Measurements from ENCODE around the gene BOLA3.
"Not testable (repeated sequence)": the region's sequence is repeated elsewhere in the genome, so short reads cannot be mapped to it uniquely, and the experiment has no call there.

Gene BOLA3

DNA sequence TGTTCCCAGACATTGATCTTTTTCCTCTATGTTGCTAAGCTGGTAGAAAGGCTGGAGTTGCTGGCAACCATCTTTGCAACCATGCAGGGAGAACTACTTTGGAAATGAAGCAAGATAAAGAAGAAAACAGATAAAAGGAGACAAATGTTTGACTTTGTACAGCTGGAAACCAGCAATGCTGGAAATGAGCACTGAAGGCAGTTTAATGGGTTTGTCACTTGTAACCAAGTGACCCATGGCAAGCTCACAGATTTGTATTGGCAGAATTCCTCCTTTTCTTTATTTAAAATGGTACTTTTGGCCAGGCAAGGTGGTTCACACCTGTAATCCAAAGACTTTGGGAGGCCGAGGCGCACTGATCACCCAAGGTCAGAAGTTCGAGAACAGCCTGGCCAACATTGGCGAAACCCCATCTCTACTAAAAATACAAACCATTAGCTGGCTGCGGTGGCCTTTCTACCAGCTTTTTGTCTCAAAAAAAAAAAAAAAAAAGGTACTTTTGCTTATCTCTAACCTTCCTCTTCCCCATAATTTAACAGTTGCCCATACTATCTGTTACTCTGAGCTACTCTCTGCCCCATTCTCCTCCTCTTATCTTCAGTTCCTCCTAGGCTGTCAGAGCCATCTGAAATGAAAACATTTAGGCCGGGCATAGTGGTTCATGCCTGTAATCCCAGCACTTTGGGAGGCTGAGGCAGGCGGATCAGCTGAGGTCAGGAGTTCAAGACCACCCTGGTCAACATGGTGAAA lies 2.0 kb upstream of the BOLA3 start:
- no peak for DNase-seq (ENCODE audit: low read depth in 2 of 2, low spot score in 1 of 2)

DNA sequence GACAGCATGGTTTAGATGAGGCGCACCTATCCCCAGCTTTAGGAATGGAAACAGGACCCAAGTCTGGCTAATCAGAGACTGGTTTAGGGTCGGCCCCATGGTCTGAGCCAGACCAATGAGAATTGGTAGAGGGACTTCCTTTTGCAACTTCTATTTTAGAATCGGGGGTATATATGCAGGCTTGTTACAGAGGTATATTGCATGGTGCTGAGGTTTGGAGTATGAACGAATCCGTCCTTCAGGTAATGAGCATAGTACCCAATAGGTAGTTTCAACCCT lies 1.5 kb upstream of the BOLA3 start:
- DNase-seq (ENCODE audit: low read depth in 2 of 2, low spot score in 1 of 2), result no peak

DNA sequence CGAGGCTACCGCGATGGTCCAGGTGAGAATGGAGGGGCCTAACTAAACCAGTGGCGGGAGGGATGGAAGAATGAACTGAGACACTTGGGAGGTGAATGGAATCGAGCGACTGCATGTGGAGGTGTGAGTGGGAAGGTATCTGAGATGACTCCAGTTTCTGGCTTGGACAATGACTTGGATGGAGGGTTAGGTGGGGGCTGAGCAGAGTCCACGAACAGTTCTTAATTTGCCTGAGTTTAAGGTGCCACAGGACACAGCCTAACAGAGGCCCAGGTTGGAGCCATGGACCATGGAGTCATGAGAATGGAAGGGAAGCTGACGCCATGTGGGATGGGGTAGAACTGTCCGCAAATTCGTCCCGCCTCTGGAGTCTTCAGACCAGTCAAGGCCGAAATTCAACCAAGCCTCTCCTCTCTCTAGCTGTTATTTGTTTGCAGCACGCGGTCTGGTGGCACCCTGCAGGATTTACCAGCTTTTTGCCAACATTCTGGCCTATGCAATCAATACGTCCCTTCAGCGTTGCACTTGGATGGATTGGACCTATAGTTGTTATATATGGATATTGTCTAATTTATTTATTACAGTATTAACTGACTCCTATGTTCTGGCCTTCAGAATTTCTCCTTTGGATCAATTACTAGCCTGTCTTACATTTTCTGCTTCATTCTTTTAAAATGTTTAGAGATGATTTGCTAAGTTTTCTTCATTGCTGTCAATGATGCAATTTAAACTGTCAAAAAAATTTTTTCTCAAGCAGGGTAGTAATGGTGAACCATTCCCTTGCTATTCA lies 940 bp upstream of the BOLA3 start:
- no peak for DNase-seq (ENCODE audit: low read depth in 2 of 2, low spot score in 1 of 2)

DNA sequence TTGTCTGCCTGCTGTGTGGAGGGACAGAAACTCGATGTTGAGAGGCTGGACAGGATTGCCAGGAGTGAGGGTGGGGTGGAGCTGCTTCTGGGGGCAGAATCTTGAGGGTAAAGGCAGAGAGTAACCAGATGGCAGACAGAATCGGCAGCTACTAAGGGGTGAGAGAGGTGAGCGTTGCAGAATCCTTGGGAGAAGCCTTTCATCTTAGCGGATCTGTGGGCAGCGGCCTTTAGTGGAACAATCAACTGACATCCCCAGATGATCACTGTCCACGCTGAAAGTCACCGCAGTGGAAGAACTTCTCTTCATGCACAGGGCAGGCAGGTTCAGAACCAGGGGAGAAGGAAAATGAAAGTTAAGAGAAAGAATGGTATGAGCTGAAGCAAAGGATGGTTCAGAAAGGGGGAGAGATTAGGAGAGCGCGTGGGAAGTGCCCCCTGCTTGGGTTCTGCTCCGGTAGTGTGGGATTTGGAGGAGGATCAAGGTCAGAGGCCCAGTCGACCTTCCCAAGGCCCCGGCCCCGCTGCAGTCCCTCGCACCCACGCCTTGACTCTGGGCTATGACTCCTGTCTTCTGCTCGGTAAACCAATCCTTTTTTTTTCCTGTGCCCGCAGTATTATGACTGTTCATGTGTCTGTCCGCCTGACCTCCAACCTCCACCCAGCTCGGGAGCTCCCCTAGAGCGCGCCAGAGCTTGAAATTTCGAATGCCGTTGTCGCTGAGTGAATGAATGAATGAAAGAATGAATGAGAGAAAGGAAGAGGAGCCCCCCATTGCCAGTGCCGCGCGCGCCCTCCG lies 584 bp downstream of the BOLA3 start:
- peak in 1 of 2 donors; percentile 2 for DNase-seq (ENCODE audit: low read depth in 2 of 2, low spot score in 1 of 2)

DNA sequence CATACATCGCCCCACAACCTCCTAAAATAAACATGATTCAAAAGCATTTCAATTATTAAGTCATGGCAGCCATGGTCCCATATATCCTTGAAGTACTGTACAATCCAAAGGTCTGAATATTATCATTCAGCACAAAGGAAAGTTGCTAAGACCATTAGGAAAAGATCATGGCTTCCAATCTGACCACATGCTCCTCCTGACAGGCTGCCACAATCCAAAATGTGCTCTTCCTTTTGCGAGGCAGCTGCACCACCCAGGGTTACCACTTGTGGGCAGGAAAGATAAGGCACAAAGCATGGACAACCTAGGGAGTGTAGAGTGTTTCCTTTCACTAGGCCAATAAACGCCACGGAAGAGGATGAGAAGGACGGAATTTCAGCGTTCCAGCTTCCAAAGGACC lies 5.4 kb downstream of the BOLA3 start:
- DNase-seq (ENCODE audit: low read depth in 2 of 2, low spot score in 1 of 2), result no peak

DNA sequence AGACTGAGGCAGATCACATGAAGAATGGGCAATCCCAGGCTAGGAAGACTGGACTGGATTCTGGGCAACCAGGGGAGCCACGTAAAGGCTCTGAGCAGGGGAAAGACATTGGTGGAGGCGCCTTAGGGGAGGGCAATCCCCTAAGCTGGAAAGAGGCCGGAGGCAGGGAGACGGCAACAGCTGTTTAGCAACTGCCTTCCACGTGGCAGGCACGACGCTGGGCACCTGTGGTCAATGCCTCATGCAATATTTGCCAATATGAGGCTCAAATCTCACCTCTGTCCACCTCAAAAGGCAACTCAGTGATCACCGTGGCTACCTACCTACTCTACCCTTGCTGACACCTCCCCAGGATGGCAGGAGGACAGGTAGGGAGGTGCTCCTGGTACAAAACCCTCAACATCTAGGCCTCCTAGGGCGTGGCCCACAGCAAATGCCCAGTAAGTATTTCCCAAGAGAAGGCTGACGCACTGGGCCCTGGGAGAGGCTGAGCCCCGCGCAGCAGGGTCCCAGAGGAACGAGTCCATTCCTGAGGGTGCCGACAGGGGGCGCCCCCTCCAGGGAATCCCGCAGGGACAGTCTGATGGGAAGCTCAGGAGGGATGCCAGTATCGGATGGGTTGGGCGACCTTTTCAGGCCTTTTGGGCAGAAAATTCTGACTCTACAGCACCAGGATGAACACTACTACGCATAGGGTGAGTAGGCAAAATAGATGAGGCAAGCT lies 8.9 kb downstream of the BOLA3 start:
- DNase-seq (ENCODE audit: low read depth in 2 of 2, low spot score in 1 of 2), result no peak

DNA sequence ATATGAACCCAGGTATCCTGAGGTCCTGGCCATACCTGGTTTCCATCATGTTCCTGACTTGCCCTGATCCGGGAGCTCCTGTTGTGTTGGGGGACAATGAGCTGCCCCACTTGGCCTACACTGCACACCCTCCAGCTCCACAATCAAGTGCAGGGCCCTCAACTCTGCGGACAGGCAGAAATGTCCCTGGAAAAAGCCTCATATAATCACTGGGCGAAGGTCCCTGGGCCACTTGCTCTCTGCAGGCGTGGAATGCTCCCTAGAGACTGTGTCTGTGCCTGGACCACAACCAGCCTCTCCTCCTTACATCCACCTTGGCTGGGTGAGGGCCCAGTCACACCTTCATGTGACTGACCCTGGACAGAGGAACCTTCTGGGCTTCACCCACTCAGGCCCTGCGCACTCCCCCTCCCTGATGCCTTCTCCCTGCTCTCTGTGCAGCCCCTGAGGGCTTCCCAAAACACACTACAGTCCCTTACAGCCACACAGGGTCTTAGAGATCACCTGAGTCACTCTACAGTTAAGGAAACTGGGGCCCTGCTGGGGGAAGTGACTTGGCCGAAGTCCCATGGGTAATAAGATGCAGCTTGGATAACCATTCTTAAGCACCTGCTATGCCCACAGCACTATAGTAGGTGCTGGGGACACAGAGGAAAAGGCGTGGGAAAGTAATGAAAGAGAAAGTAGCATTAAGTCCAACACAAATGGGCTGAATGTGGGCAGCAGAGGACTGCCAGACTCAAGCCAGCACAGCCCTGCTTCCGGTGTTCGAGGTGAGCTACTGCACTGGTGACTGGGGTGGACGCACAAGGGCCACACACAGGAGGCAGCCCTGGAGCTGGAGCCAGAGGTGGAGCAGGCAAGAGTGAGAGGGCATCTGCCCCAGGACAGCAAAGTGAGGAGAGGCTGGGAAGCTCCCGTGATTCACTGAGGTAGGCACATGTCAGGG lies 9.8 kb downstream of the BOLA3 start:
- no peak for DNase-seq (ENCODE audit: low read depth in 2 of 2, low spot score in 1 of 2)

DNA sequence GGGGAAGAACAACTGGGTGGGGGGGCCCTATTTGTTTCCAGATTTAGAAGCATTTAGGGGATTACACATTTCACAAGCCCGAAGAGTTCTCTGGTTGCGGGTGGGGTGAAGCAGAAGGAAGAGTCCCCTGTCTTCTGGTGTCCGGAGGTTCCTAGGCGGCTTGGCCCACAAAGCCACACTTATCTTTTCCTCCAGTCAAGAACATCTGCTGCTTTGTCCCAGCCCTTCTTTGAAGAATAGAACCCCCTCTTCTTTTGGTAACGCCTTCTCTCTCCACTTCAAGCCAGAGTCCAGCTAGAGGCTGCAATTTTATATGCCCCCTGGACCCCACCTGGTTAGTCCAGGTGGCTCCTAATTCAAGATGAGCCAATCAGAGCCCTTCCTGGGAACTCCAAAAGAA lies 15.8 kb downstream of the BOLA3 start:
- DNase-seq (ENCODE audit: low read depth in 2 of 2, low spot score in 1 of 2), result no peak

DNA sequence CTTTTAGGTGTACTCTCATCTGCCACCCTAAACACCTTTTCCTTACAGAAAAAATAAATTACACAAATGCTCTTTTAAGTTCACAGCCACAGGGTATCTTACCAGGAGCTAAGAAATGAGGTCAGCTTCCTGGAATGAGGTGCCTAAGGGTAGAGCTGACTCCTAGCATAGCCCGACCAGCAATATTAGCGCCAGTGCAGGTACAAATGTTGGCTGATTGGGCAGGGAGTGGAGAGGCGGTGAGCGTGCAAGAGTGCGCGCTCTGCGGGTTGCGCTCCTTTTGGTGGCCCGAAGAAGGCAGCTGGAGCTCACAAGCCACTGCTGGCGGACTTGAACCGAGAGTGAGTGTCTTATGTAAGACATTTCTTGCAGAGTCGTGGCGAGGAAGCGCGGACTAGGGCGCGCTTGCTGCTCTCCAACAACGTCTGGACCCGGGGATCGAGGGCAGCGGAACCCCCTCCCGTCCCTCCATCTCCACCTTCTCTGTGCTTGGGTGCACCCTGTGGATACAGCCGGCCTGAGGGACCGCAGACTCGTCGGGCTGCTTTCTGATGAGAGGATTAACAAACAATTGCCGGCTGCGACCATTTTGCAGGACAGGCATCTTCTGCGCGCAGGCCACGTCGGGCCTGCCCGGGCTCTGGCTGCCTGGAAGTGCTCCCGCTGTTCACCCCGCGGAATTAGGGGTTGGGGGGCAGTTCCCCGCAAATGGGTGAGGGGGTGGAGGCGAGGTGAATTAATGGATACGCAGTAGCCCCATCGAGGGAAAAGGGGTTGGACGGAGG lies 17.3 kb downstream of the BOLA3 start:
- DNase-seq (ENCODE audit: low read depth in 2 of 2, low spot score in 1 of 2), result no peak

DNA sequence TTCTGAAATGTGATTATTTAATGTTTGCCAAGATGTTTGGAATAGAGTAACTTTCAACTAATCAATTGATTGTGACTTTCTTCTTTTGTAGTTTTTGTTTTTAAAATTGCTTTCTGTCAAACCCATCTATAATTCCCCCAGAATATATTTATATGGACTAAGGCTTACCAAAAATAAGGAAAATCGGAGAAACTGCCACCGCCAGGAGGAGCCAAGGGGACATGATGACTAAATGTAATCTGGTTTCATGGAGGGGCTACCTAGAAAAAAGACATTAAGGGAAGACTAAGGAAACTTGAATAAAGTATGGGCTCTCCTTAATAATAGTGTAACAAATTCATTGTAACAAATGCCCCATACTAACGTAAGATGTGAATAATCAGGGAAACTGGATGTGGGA lies 19.5 kb downstream of the BOLA3 start:
- DNase-seq (ENCODE audit: low read depth in 2 of 2, low spot score in 1 of 2), result no peak

DNA sequence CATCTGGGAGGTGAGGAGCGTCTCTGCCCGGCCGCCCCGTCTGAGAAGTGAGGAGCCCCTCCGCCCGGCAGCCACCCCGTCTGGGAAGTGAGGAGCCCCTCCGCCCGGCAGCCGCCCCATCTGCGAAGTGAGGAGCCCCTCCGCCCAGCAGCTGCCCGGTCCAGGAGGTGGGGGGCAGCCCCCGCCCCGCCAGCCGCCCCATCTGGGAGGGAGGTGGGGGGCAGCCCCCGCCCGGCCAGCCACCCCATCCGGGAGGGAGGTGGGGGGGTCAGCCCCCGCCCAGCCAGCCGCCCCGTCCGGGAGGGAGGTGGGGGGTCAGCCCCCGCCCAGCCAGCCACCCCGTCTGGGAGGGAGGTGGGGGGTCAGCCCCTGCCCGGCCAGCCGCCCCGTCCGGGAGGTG lies 23.8 kb downstream of the BOLA3 start:
- not testable (repeated sequence) for DNase-seq (ENCODE audit: low read depth in 2 of 2, low spot score in 1 of 2)

DNA sequence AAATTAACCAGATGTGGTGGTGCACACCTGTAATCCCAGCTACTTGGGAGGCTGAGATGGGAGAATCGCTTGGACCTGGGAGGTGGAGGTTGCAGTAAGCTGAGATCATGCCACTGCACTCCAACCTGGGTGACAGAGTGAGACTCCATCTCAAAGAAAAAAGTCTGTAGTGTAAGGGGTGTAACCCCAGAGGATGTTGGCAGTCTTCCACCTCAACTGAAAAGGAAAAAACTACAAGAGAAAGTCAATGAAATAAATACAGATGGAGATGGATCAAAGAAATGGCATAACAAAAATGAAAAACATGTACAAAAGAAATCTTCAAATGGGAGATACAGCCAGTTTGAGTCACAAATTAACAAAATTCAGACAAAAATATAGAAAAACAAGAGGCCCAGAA lies 25.9 kb downstream of the BOLA3 start:
- not testable (repeated sequence) for DNase-seq (ENCODE audit: low read depth in 2 of 2, low spot score in 1 of 2)

DNA sequence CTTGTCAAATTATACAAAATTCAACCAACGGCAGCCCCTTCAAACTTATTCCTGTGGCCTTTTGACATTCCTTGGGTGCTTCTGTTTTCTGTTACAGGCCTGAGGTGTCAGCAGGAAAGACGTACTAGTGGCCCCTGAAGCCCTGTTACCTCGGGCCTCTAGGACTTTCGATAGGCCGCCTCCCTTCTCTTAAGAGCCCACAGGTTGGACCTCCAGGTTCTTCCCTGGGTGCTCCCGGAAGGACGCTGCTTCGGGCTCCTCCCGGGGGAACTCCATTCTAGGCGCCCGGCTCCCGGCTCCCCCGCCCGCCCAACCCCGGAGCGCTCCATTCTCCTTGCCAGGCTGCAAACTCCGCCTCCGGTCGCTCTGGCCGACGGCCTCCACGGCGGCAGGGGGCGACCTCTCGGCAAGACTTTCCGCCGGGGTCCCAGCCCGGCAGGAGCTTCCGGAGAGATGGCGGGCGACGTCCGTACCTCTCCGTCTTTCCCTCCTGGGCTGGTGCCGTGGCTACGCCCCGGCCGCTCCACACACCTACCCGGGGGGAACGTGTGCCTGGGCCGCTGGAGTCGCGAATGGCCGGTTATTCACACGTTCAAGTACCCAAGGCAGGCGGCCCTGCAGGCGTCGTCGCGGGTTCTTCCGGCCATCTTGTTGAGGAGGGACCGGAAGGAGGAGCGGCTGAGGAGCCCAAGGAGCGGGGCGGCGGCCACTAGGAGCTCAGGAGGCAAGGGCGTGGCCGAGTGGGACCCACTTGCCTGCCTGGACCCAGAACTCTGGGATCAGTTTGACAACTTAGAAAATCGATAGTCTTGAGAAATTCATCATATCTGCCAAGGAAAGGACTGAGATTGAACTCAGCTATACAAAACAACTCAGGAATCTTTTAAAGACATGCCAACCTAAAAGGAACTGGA lies 27.5 kb downstream of the BOLA3 start:
- peak; percentile 58 for DNase-seq (ENCODE audit: low read depth in 2 of 2, low spot score in 1 of 2)

DNA sequence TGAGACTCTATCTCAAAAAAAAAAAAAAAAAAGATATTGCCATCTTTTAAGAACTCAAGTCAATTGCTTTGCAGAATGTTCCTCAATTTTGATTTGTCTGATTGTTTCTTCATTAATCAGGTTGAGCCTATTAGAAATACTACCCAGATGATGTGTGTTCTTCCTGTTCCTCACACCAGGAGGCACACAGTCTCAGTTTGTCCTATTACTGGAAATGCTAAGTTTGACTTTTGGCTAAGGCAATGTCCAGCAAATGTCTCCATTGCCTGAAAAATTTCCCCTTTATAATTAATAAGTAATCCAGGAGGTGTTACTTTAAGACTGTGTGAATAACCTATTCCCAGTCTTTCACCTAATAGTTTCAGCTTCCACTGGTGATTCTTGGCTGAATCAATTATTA lies 28.4 kb downstream of the BOLA3 start:
- DNase-seq (ENCODE audit: low read depth in 2 of 2, low spot score in 1 of 2), result no peak

DNA sequence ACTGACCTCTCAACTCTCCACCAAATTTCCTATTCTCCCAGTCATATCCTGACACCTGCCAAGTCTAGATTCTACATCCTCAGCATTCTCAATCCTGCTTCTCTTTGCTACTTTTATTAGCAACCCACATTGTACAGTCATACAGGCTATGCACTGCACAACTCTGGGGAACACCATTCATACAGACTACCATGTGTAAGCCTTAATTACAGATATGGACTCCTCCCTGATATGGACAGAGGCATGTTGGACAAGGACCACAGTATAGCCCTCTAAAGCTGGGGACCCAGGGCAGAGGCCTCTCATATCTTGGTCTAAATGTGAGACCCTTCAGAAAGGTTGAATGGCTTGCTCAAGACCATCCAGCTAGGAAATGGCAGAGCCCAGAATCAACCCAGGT lies 36.3 kb downstream of the BOLA3 start:
- DNase-seq (ENCODE audit: low read depth in 2 of 2, low spot score in 1 of 2), result no peak

DNA sequence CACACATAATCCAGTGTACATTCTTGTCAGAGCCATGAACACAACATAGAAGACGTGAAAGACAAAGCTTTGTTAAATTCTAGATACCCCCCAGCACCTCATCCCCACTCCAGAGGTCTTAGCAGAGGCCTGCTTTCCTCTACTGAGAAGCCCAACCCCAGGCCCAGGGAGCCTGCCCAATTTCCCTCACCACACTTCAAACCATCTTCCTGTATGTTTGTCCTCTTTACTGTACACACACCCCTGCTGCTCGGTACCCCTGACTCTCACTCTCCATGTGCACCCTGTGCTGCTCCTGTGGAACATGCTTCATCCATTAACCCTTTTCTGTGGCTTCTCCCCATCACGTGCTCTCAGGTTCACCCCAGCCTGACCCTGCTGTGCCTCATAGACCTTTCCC lies 37.2 kb downstream of the BOLA3 start:
- no peak for DNase-seq (ENCODE audit: low read depth in 2 of 2, low spot score in 1 of 2)

DNA sequence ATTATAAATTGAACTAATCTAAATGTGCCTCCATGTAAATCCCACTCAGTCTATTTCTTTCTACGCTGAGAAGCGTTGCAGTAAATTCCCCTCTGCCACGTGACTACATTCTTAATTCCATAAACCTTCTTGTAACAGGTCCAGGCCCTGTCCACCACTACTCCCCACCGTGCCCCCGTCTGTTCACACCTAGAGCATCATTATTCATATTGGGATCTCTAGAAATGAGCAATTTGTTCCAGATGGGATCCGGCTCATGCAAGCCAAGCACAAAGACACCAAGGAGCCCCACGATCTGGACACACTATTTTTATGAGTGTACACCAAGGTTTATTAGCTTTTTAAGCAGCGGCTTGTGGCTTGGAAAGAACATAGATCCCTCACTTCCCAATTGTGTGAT lies 38.2 kb downstream of the BOLA3 start:
- no peak for DNase-seq (ENCODE audit: low read depth in 2 of 2, low spot score in 1 of 2)

DNA sequence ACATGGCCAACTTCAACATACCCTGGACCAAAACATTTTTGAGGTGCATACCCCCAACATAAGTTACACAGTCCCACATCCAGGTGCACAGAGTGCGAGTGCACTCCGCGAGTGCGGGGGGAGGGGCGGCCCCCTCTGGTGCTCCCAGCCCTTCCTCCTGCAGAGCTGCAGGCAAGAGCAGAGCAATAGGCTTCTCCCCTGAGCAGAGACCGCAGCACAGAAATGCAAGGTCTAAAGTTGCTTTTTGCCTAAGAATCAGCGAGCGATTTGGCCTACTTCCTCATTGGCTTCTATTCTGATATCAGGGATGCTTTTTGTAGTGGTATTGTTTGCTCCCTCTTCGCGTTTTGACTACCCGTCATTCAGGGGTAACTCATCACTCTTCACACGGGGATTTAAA lies 40.6 kb downstream of the BOLA3 start:
- DNase-seq (ENCODE audit: low read depth in 2 of 2, low spot score in 1 of 2), result no peak

DNA sequence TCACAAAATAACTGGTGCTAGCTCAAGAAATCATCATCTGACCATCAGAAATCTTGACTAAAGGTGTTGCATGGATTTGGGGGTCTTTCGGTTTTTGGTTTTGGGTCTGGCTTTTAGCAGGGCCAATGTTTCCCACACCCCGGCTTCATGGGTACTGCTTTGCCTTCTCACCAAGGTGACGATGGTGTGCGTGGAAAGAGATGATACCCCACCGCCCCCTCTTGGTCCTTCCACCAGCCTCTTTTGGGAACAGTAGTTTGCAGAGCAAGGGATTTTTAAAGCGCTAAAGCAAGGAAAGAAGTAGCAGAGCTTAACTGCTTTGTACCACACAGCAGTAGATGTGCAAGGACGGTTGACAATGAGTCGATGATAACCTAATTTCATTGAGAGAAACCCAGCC lies 42.3 kb downstream of the BOLA3 start:
- no peak for DNase-seq (ENCODE audit: low read depth in 2 of 2, low spot score in 1 of 2)
